A204.1 (cell line): ENCODE measurements around the gene TFCP2L1.
"Not testable (repeated sequence)": the region's sequence is repeated elsewhere in the genome, so short reads cannot be mapped to it uniquely, and the experiment has no call there.

Experiments
- FAIRE-seq: peaks from 2 replicates; lab custom pipeline; 2012; peaks lifted over from hg19 to GRCh38; lab: Jason Lieb, UNC

Gene TFCP2L1

GRCh38 chr2:121295911-121296650, 11.1 kb upstream of the TFCP2L1 start:
- FAIRE-seq = no peak

GRCh38 chr2:121294881-121295840, 10.2 kb upstream of the TFCP2L1 start:
- no peak for FAIRE-seq

GRCh38 chr2:121293450-121294325, 8.7 kb upstream of the TFCP2L1 start:
- FAIRE-seq = no peak

- FAIRE-seq = no peak
These were observed 6.2 kb upstream of the TFCP2L1 start for GRCh38 chr2:121291251-121291580.

GRCh38 chr2:121289271-121289670, 4.3 kb upstream of the TFCP2L1 start:
- no peak for FAIRE-seq

- no peak for FAIRE-seq
These were observed 3.6 kb upstream of the TFCP2L1 start for GRCh38 chr2:121288454-121289231.

- no peak for FAIRE-seq
These were observed 3.0 kb upstream of the TFCP2L1 start for GRCh38 chr2:121287956-121288355.

- no peak for FAIRE-seq
These were observed 2.3 kb upstream of the TFCP2L1 start for GRCh38 chr2:121287146-121287798.

GRCh38 chr2:121286506-121286905, 1.5 kb upstream of the TFCP2L1 start:
- FAIRE-seq = no peak

GRCh38 chr2:121285926-121286325, 924 bp upstream of the TFCP2L1 start:
- FAIRE-seq = no peak

- FAIRE-seq = no peak
These were observed 1.1 kb downstream of the TFCP2L1 start for GRCh38 chr2:121283670-121284462.

- no peak for FAIRE-seq
These were observed 2.1 kb downstream of the TFCP2L1 start for GRCh38 chr2:121282800-121283385.

- no peak for FAIRE-seq
These were observed 3.3 kb downstream of the TFCP2L1 start for GRCh38 chr2:121281694-121282093.

GRCh38 chr2:121281107-121281506, 3.9 kb downstream of the TFCP2L1 start:
- FAIRE-seq = no peak

- FAIRE-seq = no peak
These were observed 5.4 kb downstream of the TFCP2L1 start for GRCh38 chr2:121279476-121280220.

GRCh38 chr2:121276341-121276740, 8.7 kb downstream of the TFCP2L1 start:
- no peak for FAIRE-seq

- no peak for FAIRE-seq
These were observed 11.9 kb downstream of the TFCP2L1 start for GRCh38 chr2:121273116-121273515.

GRCh38 chr2:121272596-121272995, 12.4 kb downstream of the TFCP2L1 start:
- FAIRE-seq = no peak

GRCh38 chr2:121269436-121269835, 15.6 kb downstream of the TFCP2L1 start:
- FAIRE-seq = not testable (repeated sequence)
